Fibroblast of lung (primary cell): ENCODE results near the gene MAP4K2.

Experiments
- EZH2 ChIP-seq: IDR thresholded peaks from 2 replicates; pipeline ENCODE4 v1.5.1; 2012; ENCODE audit warnings: low read length, control low read depth, mild to moderate bottlenecking; ENCODE audit errors: missing control alignments
- TF ChIP-seq, protein P1 (sequence below), 2 donors: IDR thresholded peaks in 1 of 2; conservative IDR thresholded peaks in 1 of 2; 1 replicate in 1 of 2; 2 replicates in 1 of 2; pipeline ENCODE4 v1.5.1; 2011 to 2012; ENCODE audit warnings: low read length in 2 of 2, control low read depth in 1 of 2, inconsistent platforms in 1 of 2, low read depth in 1 of 2, mild to moderate bottlenecking in 1 of 2

DNA sequence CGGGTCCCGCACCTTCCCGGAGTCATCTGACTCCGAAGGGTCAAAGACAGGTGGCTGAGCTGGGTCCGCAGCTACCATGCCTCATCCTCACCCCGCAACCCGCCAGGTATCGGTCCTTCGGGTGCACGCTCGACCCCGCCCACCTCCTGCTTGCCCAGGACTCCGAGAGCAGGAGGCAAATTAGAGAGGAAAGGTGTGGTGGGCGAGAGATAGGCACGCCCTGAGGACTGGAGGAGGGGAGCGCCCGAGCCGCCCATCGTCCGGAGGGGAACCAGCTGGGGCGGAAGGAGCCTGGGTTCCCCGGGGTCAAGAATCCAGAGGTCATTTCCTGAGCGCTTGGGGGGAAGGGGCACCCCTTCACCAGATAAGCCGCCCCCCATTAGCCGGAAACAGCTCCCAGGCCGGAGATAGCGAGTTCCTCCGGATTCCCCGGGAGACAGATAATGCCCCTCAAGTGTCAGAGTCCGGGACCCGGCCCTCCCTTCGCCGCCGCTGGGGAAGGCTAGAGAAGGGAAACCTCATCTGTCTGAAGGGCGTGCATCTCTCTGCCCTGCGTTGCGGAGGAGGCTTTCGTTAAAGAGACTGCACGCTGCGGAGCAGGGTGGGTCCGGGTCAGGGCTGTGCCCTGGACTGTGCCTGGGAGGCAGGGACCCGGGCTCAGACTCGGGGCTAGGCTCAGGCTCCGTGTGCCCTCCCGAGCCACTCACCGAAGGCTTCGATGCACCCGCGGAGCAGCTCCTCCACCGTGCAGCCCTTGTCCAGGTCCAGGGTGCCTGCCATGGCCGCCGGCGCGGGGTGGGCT, 60.7 kb downstream of the MAP4K2 start:
- TF ChIP-seq, protein P1, sequence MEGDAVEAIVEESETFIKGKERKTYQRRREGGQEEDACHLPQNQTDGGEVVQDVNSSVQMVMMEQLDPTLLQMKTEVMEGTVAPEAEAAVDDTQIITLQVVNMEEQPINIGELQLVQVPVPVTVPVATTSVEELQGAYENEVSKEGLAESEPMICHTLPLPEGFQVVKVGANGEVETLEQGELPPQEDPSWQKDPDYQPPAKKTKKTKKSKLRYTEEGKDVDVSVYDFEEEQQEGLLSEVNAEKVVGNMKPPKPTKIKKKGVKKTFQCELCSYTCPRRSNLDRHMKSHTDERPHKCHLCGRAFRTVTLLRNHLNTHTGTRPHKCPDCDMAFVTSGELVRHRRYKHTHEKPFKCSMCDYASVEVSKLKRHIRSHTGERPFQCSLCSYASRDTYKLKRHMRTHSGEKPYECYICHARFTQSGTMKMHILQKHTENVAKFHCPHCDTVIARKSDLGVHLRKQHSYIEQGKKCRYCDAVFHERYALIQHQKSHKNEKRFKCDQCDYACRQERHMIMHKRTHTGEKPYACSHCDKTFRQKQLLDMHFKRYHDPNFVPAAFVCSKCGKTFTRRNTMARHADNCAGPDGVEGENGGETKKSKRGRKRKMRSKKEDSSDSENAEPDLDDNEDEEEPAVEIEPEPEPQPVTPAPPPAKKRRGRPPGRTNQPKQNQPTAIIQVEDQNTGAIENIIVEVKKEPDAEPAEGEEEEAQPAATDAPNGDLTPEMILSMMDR (conservative IDR thresholded peaks at IDR 0.05 in 1 of 2, IDR thresholded peaks at IDR 0.05 in 1 of 2; ENCODE audit: low read depth in 1 of 2, low read length in 2 of 2): no peak
- TF ChIP-seq EZH2: no peak
